Measurements from ENCODE around the gene CDKN1C.

DNA sequence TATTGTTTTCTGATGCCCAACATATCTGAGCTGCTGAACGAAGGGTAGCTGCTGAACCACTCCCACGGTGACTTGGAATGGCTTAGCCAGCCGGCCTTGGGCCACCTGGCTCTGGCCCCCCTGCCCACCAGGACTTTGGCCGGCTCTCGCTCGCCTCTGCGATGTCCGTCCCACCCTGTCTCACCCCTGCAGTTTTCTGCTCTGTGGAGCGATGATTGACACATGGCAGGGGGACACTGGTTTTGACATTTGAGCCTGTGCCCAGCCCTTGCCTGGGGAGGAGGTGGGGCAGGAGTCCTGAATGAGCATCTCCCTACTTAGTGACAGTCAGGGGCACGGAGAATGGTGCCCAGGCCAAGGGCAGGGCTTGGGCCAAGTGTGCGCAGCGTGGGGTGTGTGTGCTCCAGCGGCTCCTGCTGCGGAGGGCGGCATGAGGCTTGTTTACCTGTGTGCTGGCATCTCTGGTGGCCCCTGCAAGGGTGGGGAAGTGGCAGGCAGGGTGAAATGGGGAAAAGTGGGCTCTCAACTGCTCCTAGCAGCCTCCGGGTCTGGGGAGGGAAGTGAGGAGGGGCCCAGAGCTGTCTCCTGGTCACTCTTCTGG lies 15.7 kb upstream of the CDKN1C start:
- TF ChIP-seq ZNF169 (tag by site-specific recombination; IDR thresholded peaks at IDR 0.05) (no peak), ZNF133 (tag by site-specific recombination; IDR thresholded peaks at IDR 0.05) (no peak), ZNF792 (tag by site-specific recombination; IDR thresholded peaks at IDR 0.05) (no peak), ZEB2 (tag by site-specific recombination; IDR thresholded peaks at IDR 0.05) (no peak), KLF9 (tag by site-specific recombination; IDR thresholded peaks at IDR 0.05; ENCODE audit: low read depth) (no peak), SALL2 (tag by site-specific recombination; IDR thresholded peaks at IDR 0.05; ENCODE audit: borderline replicate concordance) (no peak), ZFP3 (tag by site-specific recombination; IDR thresholded peaks at IDR 0.05; ENCODE audit: low read depth) (no peak), ZNF521 (tag by site-specific recombination; IDR thresholded peaks at IDR 0.05) (no peak), ZBTB20 (tag by site-specific recombination; IDR thresholded peaks at IDR 0.05) (no peak)
- TF ChIP-seq, protein P1, sequence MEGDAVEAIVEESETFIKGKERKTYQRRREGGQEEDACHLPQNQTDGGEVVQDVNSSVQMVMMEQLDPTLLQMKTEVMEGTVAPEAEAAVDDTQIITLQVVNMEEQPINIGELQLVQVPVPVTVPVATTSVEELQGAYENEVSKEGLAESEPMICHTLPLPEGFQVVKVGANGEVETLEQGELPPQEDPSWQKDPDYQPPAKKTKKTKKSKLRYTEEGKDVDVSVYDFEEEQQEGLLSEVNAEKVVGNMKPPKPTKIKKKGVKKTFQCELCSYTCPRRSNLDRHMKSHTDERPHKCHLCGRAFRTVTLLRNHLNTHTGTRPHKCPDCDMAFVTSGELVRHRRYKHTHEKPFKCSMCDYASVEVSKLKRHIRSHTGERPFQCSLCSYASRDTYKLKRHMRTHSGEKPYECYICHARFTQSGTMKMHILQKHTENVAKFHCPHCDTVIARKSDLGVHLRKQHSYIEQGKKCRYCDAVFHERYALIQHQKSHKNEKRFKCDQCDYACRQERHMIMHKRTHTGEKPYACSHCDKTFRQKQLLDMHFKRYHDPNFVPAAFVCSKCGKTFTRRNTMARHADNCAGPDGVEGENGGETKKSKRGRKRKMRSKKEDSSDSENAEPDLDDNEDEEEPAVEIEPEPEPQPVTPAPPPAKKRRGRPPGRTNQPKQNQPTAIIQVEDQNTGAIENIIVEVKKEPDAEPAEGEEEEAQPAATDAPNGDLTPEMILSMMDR (tag by site-specific recombination; IDR thresholded peaks at IDR 0.05) = no peak
- TF ChIP-seq, protein P2, sequence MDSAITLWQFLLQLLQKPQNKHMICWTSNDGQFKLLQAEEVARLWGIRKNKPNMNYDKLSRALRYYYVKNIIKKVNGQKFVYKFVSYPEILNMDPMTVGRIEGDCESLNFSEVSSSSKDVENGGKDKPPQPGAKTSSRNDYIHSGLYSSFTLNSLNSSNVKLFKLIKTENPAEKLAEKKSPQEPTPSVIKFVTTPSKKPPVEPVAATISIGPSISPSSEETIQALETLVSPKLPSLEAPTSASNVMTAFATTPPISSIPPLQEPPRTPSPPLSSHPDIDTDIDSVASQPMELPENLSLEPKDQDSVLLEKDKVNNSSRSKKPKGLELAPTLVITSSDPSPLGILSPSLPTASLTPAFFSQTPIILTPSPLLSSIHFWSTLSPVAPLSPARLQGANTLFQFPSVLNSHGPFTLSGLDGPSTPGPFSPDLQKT (IDR thresholded peaks at IDR 0.05; ENCODE audit: borderline replicate concordance, low read depth, low read length) = no peak
- TF ChIP-seq, protein P3, sequence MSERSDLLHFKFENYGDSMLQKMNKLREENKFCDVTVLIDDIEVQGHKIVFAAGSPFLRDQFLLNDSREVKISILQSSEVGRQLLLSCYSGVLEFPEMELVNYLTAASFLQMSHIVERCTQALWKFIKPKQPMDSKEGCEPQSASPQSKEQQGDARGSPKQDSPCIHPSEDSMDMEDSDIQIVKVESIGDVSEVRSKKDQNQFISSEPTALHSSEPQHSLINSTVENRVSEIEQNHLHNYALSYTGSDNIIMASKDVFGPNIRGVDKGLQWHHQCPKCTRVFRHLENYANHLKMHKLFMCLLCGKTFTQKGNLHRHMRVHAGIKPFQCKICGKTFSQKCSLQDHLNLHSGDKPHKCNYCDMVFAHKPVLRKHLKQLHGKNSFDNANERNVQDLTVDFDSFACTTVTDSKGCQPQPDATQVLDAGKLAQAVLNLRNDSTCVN (tag by site-specific recombination; optimal IDR thresholded peaks at IDR 0.05) = no peak
- TF ChIP-seq, protein P4, sequence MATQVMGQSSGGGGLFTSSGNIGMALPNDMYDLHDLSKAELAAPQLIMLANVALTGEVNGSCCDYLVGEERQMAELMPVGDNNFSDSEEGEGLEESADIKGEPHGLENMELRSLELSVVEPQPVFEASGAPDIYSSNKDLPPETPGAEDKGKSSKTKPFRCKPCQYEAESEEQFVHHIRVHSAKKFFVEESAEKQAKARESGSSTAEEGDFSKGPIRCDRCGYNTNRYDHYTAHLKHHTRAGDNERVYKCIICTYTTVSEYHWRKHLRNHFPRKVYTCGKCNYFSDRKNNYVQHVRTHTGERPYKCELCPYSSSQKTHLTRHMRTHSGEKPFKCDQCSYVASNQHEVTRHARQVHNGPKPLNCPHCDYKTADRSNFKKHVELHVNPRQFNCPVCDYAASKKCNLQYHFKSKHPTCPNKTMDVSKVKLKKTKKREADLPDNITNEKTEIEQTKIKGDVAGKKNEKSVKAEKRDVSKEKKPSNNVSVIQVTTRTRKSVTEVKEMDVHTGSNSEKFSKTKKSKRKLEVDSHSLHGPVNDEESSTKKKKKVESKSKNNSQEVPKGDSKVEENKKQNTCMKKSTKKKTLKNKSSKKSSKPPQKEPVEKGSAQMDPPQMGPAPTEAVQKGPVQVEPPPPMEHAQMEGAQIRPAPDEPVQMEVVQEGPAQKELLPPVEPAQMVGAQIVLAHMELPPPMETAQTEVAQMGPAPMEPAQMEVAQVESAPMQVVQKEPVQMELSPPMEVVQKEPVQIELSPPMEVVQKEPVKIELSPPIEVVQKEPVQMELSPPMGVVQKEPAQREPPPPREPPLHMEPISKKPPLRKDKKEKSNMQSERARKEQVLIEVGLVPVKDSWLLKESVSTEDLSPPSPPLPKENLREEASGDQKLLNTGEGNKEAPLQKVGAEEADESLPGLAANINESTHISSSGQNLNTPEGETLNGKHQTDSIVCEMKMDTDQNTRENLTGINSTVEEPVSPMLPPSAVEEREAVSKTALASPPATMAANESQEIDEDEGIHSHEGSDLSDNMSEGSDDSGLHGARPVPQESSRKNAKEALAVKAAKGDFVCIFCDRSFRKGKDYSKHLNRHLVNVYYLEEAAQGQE (tag by site-specific recombination; IDR thresholded peaks at IDR 0.05) = no peak
